Chondrocyte (in vitro differentiated cells): ENCODE results near the gene TTBK2. TPM values are rescaled to one million over a fixed set of nuclear protein-coding genes. Genes with fewer than 3 reads are reported as not detected.

Experiments
- DNase-seq: peaks from one replicate; pipeline ENCODE4 v3.0.0; 2021; ENCODE audit warnings: mixed read lengths, low spot score
- H3K27ac Mint-ChIP-seq: one replicate; pipeline ENCODE4 v1.8.0; 2021; ENCODE audit warnings: mild to moderate bottlenecking, moderate library complexity, mixed read lengths; ENCODE audit not compliant: unreplicated experiment
- H3K27me3 Mint-ChIP-seq: 2 replicates; pipeline ENCODE4 v1.8.0; 2021; ENCODE audit warnings: low read depth, mixed read lengths
- H3K36me3 Mint-ChIP-seq: 2 replicates; pipeline ENCODE4 v1.8.0; 2021; ENCODE audit warnings: low read depth, mixed read lengths
- H3K4me1 Mint-ChIP-seq: 2 replicates; pipeline ENCODE4 v1.8.0; 2021; ENCODE audit warnings: low read depth, mild to moderate bottlenecking, mixed read lengths
- H3K4me3 Mint-ChIP-seq: one replicate; pipeline ENCODE4 v1.8.0; 2021; ENCODE audit warnings: mild to moderate bottlenecking, moderate library complexity, mixed read lengths; ENCODE audit not compliant: unreplicated experiment
- H3K9me3 Mint-ChIP-seq: 2 replicates; pipeline ENCODE4 v1.8.0; 2021; ENCODE audit warnings: low read depth, mixed read lengths
- CTCF ChIP-seq: fragments of 200-600 bp; sonication (generic); IDR thresholded peaks from 2 replicates; pipeline ENCODE4 v1.5.0; 2021; ENCODE audit warnings: antibody characterized with exemption, mild to moderate bottlenecking, moderate library complexity
- total RNA-seq: library from RNA; stranded (reverse); gene quantifications from 3 replicates; pipeline ENCODE4 v1.2.1, GENCODE V29; 2021

The TTBK2 gene
- total RNA-seq, 1 donor from 2014 or later = 19.7 TPM

GRCh38 chr15:42931702-42932486 lies 11.3 kb upstream of the TTBK2 start:
- no peaks in the 10 kb centered on the region for H3K27me3 Mint-ChIP-seq
- no peak overlapping the region for H3K27ac Mint-ChIP-seq
- TF ChIP-seq CTCF = no peak
- H3K9me3 Mint-ChIP-seq = no peaks in the 10 kb centered on the region
- no peak overlapping the region for H3K4me3 Mint-ChIP-seq
- no peak for DNase-seq
- no peaks in the 10 kb centered on the region for H3K36me3 Mint-ChIP-seq
- H3K4me1 Mint-ChIP-seq = peaks cover 47% of the 10 kb centered on the region

- no peak for DNase-seq
- peak overlapping the region; percentile 78 for H3K27ac Mint-ChIP-seq
- no peaks in the 10 kb centered on the region for H3K36me3 Mint-ChIP-seq
- no peak for TF ChIP-seq CTCF
- H3K4me1 Mint-ChIP-seq = peaks cover 44% of the 10 kb centered on the region
- H3K27me3 Mint-ChIP-seq = no peaks in the 10 kb centered on the region
- H3K9me3 Mint-ChIP-seq = no peaks in the 10 kb centered on the region
- peak overlapping the region; percentile 17 for H3K4me3 Mint-ChIP-seq
Measured at GRCh38 chr15:42929306-42929848, 8.8 kb upstream of the TTBK2 start.

- DNase-seq = no peak
- Mint-ChIP-seq H3K9me3 (no peaks in the 10 kb centered on the region), H3K36me3 (no peaks in the 10 kb centered on the region), H3K27ac (peak overlapping the region; percentile 85), H3K4me3 (peak overlapping the region; percentile 91), H3K27me3 (no peaks in the 10 kb centered on the region), H3K4me1 (peaks cover 32% of the 10 kb centered on the region)
- no peak for TF ChIP-seq CTCF
Measured at GRCh38 chr15:42921342-42921731, 759 bp upstream of the TTBK2 start.

- Mint-ChIP-seq H3K4me1 (peaks cover 36% of the 10 kb centered on the region), H3K9me3 (no peaks in the 10 kb centered on the region), H3K4me3 (peak overlapping the region; percentile 91), H3K27me3 (no peaks in the 10 kb centered on the region), H3K27ac (peak overlapping the region; percentile 84), H3K36me3 (no peaks in the 10 kb centered on the region)
- TF ChIP-seq CTCF = no peak
- peak; percentile 89 for DNase-seq
Measured at GRCh38 chr15:42919799-42920518, 619 bp downstream of the TTBK2 start.

GRCh38 chr15:42919308-42919707 lies 1.3 kb downstream of the TTBK2 start:
- no peak for TF ChIP-seq CTCF
- peak overlapping the region; percentile 91 for H3K4me3 Mint-ChIP-seq
- H3K9me3 Mint-ChIP-seq = no peaks in the 10 kb centered on the region
- H3K36me3 Mint-ChIP-seq = no peaks in the 10 kb centered on the region
- no peaks in the 10 kb centered on the region for H3K27me3 Mint-ChIP-seq
- H3K4me1 Mint-ChIP-seq = peaks cover 39% of the 10 kb centered on the region
- no peak for DNase-seq
- H3K27ac Mint-ChIP-seq = peak overlapping the region; percentile 84
